T-helper 1 cell treated with Interleukin-12 subunit alpha and Interleukin-12 subunit beta and Interleukin-4 antibody, amounts not matched to agents 30 ng/mL and 1 ng/mL, for 36 hours (primary cell): ENCODE results near the gene TTC34. TPM values are rescaled to one million over a fixed set of nuclear protein-coding genes. Genes with fewer than 3 reads are reported as not detected.
"Not testable (repeated sequence)": the region's sequence is repeated elsewhere in the genome, so short reads cannot be mapped to it uniquely, and the experiment has no call there.

ENCODE experiments used
- intact Hi-C: fragments of 100-400 bp; cut with micrococcal nuclease; formaldehyde crosslinking; loops from one replicate; pipeline ENCODE4 v1.15.1; 2024
- total RNA-seq: library from RNA; stranded (reverse); gene quantifications from 2 replicates; pipeline ENCODE4 v1.2.3, GENCODE V29; 2022

TTC34 gene
- total RNA-seq, 1 donor from 2014 or later = 2.3 TPM

DNA sequence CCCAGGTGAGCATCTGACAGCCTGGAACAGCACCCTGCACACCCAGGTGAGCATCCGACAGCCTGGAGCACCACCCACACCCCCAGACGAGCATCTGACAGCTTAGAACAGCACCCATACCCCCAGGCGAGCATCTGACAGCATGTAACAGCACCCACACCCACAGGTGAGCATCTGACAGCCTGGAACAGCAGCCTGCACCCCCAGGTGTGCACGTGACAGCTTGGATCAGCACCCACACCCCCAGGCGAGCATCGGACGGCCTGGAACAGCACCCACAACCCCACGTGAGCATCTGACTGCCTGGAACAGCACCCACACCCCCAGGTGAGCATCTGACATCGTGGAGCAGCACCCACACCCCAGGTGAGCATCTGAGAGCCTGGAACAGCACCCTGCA is 116.6 kb downstream of the TTC34 start:
- intact Hi-C loops = not testable (repeated sequence)

DNA sequence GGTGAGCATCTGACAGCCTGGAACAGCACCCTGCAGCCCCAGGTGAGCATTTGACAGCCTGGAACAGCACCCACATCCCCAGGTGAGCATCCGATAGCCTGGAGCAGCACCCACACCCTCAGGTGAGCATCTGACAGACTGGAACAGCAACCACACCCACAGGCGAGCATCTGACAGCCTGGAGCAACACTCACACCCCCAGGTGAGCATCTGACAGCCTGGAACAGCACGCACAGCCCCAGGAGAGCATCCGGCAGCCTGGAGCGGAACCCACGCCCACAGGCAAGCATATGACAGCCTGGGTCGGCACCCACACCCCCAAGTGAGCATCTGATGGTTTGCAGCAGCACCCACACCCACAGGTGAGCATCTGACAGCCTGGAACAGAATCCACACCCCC is 117.5 kb downstream of the TTC34 start:
- intact Hi-C loops = not testable (repeated sequence)

DNA sequence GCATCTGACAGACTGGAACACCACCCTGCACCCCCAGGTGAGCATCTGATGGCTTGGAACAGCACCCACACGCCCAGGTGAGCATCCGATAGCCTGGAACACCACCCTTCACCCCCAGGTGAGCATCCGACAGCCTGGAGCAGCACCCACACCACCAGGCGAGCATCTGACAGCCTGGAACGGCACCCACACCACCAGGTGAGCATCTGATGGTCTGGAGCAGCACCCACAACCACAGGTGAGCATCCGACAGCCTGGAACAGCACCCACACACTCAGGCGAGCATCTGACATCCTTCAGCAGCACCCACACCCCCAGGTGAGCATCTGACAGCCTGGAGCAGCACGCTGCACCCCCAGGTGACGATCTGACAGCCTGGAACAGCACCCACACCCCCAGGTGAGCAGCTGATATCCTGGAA is 118.2 kb downstream of the TTC34 start:
- intact Hi-C loops = not testable (repeated sequence)

DNA sequence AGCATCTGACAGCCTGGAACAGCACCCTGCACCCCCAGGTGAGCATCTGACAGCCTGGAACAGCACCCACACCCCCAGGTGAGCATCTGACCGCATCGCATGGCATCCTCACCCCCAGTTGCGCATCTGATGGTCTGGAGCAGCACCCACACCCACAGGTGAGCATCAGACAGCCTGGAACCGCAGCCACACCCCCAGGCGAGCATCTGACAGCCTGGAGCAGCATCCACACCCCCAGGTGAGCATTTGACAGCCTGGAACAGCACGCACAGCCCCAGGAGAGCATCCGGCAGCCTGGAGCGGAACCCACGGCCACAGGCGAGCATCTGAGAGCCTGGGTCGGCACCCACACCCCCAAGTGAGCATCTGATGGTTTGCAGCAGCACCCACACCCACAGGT is 118.6 kb downstream of the TTC34 start:
- intact Hi-C loops = not testable (repeated sequence)

DNA sequence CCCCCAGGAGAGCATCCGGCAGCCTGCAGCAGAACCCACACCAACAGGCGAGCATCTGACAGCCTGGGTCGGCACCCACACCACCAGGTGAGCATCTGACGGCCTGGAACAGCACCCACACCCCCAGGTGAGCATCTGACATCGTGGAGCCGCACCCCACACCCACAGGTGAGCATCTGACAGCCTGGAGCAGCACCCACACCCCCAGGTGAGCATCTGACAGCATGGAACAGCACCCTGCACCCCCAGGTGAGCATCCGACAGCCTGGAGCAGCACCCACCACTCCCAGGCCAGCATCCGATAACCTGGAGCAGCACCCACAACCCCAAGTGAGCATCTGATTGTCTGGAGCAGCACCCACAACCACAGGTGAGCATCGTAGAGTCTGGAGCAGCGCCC is 124.8 kb downstream of the TTC34 start:
- intact Hi-C loops = not testable (repeated sequence)

DNA sequence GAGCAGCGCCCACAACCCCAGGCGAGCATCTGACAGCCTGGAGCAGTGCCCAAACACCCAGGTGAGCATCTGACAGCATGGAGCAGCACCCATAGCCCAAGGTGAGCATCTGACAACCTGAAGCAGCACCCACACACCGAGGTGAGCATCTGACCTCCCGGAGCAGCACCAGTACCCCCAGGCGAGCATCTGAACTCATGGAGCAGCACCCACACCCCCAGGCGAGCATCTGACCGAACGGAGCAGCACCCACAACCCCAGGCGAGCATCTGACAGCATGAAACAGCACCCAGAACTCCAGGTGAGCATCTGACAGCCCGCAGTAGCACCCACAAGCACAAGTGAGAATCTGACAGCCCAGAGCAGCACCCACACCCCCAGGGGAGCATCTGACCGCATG is 129.8 kb downstream of the TTC34 start:
- intact Hi-C loops = not testable (repeated sequence)

DNA sequence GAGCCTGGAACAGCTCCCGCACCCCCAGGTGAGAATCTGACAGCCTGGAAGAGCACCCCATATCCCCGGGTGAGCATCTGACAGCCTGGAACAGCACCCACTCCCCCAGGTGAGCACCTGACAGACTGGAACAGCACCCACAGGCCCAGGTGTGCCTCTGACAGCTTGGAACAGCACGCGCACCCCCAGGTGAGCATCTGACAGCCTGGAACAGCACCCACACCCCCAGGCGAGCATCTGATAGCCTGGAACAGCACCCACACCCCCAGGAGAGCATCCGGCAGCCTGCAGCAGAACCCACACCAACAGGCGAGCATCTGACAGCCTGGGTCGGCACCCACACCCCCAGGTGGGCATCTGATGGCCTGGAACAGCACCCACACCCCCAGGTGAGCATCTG is 141.7 kb downstream of the TTC34 start:
- intact Hi-C loops = not testable (repeated sequence)

DNA sequence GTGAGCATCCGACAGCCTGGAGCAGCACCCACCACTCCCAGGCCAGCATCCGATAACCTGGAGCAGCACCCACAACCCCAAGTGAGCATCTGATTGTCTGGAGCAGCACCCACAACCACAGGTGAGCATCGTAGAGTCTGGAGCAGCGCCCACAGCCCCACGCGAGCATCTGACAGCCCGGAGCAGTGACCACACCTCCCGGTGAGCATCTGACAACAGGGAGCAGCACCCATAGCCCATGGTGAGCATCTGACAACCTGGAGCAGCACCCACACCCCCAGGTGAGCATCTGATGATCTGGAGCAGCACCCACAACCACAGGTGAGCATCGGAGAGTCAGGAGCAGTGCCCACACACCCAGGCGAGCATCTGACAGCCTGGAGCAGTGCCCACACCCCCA is 143.6 kb downstream of the TTC34 start:
- intact Hi-C loops = not testable (repeated sequence)

DNA sequence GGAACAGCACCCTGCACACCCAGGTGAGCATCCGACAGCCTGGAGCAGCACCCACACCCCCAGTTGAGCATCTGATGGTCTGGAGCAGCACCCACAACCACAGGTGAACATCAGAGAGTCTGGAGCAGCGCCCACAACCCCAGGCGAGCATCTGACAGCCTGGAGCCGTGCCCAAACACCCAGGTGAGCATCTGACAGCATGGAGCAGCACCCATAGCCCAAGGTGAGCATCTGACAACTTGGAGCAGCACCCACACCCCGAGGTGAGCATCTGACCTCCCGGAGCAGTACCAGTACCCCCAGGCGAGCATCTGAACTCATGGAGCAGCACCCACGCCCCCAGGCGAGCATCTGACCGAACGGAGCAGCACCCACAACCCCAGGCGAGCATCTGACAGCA is 144.4 kb downstream of the TTC34 start:
- intact Hi-C loops = not testable (repeated sequence)

DNA sequence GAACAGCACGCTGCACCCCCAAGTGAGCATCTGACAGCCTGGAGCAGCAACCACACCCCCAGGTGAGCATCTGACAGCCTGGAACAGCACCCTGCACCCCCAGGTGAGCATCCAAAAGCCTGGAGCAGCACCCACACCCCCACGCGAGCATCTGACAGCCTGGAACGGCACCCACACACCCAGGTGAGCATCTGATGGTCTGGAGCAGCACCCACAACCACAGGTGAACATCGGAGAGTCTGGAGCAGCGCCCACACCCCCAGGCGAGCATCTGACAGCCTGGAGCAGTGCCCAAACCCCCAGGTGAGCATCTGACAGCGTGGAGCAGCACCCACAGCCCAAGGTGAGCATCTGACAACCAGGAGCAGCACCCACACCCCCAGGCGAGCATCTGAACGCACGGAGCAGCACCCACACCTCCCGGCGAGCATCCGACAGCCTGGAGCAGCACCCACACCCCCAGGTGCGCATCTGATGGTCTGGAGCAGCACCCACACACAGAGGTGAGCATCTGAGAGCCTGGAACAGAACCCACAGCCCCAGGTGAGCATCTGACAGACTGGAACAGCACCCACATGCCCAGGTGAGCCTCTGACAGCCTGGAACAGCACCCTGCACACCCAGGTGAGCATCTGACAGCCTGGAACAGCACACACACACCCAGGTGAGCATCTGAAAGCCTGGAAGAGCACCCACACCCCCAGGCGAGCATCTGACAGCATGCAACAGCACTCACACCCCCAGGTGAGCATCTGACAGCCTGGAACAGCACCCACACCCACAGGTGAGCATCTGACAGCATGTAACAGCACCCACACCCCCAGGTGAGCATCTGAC is 145.7 kb downstream of the TTC34 start:
- intact Hi-C loops = not testable (repeated sequence)

DNA sequence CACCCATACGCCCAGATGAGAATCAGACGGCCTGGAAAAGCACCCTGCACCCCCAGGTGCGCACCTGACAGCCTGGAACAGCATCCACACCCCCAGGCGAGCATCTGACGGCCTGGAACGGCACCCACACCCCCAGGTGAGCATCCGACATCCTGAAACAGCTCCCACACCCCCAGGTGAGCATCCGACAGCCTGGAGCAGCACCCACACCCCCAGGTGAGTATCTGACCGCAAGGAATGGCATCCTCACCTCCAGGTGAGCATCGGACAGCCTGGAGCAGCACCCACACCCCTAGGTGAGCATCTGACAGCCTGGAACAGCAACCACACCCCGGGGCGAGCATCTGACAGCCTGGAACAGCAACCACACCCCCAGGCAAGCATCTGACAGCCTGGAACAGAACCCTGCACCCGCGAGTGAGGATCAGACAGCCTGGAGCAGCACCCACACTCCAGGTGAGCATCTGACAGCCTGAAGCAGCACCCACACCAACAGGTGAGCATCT is 147.0 kb downstream of the TTC34 start:
- intact Hi-C loops = not testable (repeated sequence)

DNA sequence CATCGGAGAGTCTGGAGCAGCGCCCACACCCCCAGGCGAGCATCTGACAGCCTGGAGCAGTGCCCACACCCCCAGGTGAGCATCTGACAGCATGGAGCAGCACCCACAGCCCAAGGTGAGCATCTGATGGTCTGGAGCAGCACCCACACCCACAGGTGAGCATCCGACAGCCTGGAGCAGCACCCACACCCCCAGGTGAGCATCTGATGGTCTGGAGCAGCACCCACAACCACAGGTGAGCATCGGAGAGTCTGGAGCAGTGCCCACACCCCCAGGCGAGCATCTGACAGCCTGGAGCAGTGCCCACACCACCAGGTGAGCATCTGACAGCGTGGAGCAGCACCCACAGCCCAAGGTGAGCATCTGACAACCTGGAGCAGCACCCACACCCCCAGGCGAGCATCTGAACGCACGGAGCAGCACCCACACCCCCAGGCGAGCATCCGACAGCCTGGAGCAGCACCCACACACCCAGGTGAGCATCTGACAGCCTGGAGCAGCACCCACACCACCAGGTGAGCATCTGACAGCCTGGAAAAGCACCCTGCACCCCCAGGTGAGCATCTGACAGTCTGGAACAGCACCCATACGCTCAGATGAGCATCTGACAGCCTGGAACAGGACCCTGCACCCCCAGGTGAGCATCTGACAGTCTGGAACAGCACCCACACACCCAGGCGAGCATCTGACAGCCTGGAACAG is 147.6 kb downstream of the TTC34 start:
- intact Hi-C loops = not testable (repeated sequence)

DNA sequence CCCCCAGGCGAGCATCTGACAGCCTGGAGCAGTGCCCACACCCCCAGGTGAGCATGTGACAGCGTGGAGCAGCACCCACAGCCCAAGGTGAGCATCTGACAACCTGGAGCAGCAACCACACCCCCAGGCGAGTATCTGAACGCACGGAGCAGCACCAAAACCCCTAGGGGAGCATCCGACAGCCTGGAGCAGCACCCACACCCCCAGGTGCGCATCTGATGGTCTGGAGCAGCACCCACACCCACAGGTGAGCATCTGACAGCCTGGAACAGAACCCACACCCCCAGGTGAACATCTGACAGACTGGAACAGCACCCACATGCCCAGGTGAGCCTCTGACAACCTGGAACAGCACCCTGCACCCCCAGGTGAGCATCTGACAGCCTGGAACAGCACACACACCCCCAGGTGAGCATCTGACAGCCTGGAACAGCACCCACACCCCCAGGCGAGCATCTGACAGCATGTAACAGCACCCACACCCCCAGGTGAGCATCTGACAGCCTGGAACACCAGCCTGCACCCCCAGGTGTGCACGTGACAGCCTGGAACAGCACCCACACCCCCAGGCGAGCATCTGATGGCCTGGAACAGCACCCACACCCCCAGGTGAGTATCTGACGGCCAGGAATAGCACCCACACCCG is 148.4 kb downstream of the TTC34 start:
- intact Hi-C loops = not testable (repeated sequence)

DNA sequence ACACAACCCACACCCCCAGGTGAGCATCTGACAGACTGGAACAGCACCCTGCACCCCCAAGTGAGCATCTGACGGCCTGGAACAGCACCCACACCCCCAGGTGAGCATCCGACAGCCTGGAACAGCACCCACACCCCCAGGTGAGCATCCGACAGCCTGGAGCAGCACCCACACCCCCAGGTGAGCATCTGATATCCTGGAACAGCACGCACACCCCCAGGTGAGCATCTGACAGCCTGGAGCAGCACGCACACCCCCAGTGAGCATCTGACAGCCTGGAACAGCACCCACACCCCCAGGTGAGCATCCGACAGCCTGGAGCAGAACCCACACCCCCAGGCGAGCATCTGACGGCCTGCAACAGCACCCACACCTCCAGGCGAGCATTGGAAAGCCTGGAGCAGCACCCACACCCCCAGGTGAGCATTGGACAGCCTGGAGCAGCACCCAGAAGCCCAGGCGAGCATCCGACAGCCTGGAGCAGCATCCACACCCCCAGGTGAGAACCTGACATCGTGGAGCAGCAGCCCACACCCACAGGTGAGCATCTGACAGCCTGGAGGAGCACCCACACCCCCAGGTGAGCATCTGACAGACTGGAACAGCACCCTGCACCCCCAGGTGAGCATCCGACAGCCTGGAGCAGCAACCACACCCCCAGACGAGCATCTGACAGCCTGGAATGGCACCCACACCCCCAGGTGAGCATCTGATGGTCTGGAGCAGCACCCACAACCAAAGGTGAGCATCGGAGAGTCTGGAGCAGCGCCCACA is 149.2 kb downstream of the TTC34 start:
- intact Hi-C loops = not testable (repeated sequence)

DNA sequence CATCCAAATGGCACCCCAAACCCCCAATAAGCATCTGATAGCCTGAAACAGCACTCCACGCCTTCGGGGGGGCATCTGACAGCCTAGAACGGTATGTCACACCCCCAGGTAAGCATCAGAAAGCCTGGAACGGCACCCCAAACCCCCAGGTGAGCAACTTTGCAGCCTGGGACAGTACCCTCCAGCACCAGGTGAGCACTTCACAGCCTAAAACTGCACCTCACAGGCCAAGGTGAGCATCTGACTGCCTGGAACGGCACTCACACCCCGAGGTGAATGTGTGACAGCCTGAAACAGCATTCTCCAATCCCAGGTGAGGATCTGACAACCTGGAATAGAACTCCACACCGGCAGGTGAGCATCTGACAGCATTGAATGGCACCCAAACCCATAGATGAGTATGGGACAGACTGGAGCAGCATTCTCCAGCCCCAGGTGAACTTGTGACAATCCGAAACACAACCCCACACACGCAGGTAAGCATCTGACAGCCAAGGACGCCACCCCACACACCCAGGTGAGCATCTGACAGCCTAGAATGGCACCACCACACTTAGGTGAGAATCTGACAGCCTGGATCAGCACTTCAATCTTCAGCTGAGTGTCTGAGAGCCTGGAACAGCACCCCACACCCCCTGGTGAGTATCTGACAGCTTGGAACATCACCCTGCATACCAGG is 150.4 kb downstream of the TTC34 start:
- intact Hi-C loops = no loop called here

DNA sequence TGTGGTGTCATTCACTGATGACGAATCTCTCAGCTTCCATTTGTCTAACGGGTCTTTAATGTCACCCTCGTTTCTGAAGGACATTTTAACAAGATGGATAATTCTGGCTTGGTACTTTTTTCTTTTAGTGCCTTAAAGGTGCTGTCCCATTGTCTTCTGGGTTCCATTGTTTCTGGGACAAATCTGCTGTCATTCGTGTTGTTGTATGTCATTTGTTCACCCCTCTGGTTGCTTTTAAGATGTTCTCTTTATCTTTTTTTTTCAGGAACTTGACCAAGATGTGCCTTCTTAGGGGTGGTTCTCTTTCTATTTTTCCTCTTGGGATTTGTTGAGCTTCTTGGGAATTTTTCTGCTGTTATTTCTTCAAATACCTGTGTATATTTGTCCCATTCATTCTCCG is 154.7 kb downstream of the TTC34 start:
- intact Hi-C loops = loop anchor here (10.0 kb wide), 2 partner anchors 888 to 1258 kb away; partner anchors contain the start of gene C1orf174

DNA sequence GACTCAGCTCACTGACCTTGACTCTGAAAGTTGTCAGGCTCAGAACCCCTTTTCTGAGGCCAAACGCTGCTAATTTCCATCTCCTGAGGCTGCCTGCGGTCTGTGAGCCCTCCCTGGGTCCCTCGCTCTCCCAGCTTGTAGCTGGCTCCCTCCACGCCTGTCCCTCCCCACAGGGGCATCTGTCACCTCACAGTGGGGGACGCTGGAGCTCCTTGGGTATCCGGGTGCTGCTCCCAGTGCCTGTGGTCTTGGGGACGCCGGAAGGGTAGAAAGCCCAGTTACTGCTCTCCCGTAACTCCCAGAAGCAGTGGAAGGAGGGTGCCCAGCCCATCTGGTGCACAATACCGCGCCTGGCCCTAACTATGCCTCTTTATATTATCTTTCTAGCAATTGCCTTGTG is 155.7 kb downstream of the TTC34 start:
- intact Hi-C loops = loop anchor here (10.0 kb wide), 2 partner anchors 889 to 1259 kb away; partner anchors contain the start of gene C1orf174

DNA sequence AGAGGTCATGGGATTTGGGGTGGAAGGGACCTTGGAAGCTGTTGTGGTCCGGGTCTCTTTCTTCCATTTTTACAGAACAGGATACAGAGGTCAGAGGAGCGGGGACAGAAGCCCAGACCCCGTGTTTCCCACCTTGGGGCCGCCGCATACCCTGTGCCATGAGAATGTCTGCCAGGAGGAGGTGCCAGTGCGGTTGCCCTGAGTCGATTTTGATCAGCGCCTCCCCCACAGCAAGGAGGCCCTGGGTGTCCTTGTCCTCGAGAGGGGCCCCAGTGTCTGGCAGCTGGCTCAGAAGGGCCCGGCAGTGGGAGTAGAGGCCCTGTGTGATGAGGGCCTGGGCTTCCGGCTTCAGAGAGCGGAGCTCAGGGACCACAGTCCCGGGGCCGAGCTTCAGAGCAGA is 156.3 kb downstream of the TTC34 start:
- intact Hi-C loops = loop anchor here (10.0 kb wide), 2 partner anchors 890 to 1260 kb away; partner anchors contain the start of gene C1orf174

DNA sequence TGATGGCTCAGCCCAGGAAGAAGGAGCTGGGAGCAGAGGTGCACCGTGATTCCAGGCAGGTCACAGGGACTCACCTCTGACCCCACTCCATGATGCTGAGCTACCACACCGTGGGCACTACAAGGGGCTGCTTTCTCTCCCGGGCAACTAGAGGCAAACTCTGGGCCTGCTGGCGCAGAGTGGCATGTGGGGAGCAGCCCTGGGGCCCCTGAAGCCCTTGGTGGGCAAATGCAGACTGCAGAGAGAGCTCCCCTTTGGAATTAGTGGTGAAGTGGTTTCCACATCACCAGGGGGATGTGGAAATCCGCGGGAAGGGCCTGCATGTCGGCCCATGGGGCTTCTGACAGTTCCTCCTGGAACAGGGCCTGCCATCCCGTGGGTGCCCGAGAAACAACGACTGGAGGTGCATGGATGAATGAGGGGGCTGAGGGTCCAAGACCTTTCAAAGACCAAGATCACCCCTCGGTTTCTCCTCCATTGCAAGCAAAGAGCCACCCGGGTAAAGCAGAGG is 156.8 kb downstream of the TTC34 start:
- intact Hi-C loops = loop anchor here (10.0 kb wide), 2 partner anchors 890 to 1260 kb away; partner anchors contain the start of gene C1orf174

DNA sequence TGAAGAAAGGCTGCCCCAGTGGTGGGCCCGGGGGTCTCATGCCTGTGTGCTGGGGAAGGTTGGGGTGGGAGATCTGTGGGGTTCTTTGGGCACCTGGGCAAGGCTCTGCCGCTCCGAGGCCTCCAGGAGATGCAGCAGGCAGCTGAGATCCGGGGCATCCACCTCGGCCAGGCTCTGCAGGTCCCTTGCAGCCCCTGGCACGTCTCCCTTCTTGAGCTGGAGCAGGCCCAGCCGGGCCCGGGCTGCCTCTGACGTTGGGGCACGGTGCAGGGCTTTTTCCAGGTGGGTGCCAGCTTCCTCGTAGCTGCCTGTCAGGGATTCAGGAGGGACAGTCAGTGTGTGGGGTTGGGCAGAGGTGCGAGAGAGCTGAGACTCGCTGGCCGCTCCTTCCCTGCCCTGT is 157.3 kb downstream of the TTC34 start:
- intact Hi-C loops = loop anchor here (10.0 kb wide), 2 partner anchors 891 to 1261 kb away; partner anchors contain the start of gene C1orf174
